ENCODE measurements around the gene CACNB2. TPM values are rescaled to one million over a fixed set of nuclear protein-coding genes. Genes with fewer than 3 reads are reported as not detected.
A peak's percentile ranks its signal among the peaks of the same experiment; 100 is the strongest.

The CACNB2 gene
- total and polyA plus RNA-seq, 2 experiments from 2014 or later = 4.6 to 5.3 TPM

DNA sequence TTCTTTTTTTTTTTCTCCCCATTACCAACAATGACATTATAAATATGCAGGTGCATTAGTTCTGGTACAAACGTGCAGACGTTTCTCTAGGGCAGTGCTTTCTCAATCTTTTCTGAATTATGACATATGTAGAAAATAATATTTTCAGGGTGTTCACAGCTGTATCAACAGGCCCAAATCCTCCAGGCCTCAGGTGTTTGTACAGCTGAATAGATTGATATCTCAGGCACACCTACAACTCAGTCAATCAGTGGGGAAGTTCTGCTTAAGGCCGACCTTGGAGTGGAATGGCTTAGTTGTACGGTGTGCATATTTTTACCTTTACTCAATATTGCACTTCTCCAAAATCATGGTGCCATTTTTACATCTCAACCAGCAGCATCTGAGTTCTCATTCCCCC is 71.6 kb downstream of the CACNB2 start:
- Histone ChIP-seq H3K27ac (no peak overlapping the region), H3K4me2 (no peak overlapping the region), H3K9me2 (replicated peaks; ENCODE audit: insufficient read depth) (no peaks in the 10 kb centered on the region), H3K4me3 (no peak overlapping the region), H3K4me1 (ENCODE audit: insufficient read depth) (peaks cover 7% of the 10 kb centered on the region), H3K36me3 (replicated peaks; ENCODE audit: insufficient read depth, low read depth) (no peaks in the 10 kb centered on the region), H3K9me3 (ENCODE audit: low read depth) (no peaks in the 10 kb centered on the region), H3K79me2 (no peaks in the 10 kb centered on the region), H3K27me3 (no peaks in the 10 kb centered on the region), H2AFZ (no peak overlapping the region), H4K20me1 (ENCODE audit: insufficient read depth, poor library complexity, severe bottlenecking) (no peaks in the 10 kb centered on the region)
- DNase-seq (ENCODE audit: low spot score) = no peak
- WGBS (ENCODE audit: low lambda C conversion rate, missing lambda C conversion rate) = 79% methylated on average over 4 of the region's 4 CpGs
- TF ChIP-seq EZH2 (IDR thresholded peaks at IDR 0.05; ENCODE audit: borderline replicate concordance) (no peak), EZH2phosphoT487 (IDR thresholded peaks at IDR 0.05; ENCODE audit: low read depth, severe bottlenecking, unreplicated experiment) (no peak)
- TF ChIP-seq, protein P1, sequence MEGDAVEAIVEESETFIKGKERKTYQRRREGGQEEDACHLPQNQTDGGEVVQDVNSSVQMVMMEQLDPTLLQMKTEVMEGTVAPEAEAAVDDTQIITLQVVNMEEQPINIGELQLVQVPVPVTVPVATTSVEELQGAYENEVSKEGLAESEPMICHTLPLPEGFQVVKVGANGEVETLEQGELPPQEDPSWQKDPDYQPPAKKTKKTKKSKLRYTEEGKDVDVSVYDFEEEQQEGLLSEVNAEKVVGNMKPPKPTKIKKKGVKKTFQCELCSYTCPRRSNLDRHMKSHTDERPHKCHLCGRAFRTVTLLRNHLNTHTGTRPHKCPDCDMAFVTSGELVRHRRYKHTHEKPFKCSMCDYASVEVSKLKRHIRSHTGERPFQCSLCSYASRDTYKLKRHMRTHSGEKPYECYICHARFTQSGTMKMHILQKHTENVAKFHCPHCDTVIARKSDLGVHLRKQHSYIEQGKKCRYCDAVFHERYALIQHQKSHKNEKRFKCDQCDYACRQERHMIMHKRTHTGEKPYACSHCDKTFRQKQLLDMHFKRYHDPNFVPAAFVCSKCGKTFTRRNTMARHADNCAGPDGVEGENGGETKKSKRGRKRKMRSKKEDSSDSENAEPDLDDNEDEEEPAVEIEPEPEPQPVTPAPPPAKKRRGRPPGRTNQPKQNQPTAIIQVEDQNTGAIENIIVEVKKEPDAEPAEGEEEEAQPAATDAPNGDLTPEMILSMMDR (IDR thresholded peaks at IDR 0.05; ENCODE audit: poor library complexity) = no peak

DNA sequence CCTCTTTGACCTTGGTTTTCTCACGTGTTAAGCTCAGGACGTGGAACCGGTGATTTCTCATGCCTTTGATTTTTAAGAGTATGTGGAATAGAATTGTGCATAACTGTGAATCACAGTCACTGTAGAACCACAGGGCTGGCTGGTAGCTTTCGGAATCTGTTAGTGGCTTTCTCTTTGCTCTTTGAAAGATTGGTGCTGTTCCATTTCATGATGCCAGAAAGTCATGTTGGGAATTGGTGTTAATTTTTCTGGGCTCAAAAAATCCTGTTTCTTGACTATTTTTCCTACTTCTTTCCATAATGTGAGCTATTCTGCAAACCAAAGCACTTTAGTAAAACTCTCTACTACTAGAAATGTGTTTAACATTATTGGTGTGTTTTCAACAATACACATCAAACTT is 73.0 kb downstream of the CACNB2 start:
- WGBS (ENCODE audit: low lambda C conversion rate, missing lambda C conversion rate) = 90% methylated on average over 4 of the region's 4 CpGs
- H3K27me3 ChIP-seq = no peaks in the 10 kb centered on the region
- H3K36me3 ChIP-seq (replicated peaks; ENCODE audit: insufficient read depth, low read depth) = no peaks in the 10 kb centered on the region
- TF ChIP-seq EZH2 (IDR thresholded peaks at IDR 0.05; ENCODE audit: borderline replicate concordance) (no peak), EZH2phosphoT487 (IDR thresholded peaks at IDR 0.05; ENCODE audit: low read depth, severe bottlenecking, unreplicated experiment) (no peak)
- TF ChIP-seq, protein P1 (IDR thresholded peaks at IDR 0.05; ENCODE audit: poor library complexity) = no peak
- no peak overlapping the region for H3K27ac ChIP-seq
- H3K4me1 ChIP-seq (ENCODE audit: insufficient read depth) = peaks cover 7% of the 10 kb centered on the region
- H3K9me3 ChIP-seq (ENCODE audit: low read depth) = no peaks in the 10 kb centered on the region
- H3K4me2 ChIP-seq = no peak overlapping the region
- no peak overlapping the region for H2AFZ ChIP-seq
- no peaks in the 10 kb centered on the region for H3K79me2 ChIP-seq
- DNase-seq (ENCODE audit: low spot score) = no peak
- H3K9me2 ChIP-seq (replicated peaks; ENCODE audit: insufficient read depth) = no peaks in the 10 kb centered on the region
- no peaks in the 10 kb centered on the region for H4K20me1 ChIP-seq (ENCODE audit: insufficient read depth, poor library complexity, severe bottlenecking)
- H3K4me3 ChIP-seq = no peak overlapping the region

DNA sequence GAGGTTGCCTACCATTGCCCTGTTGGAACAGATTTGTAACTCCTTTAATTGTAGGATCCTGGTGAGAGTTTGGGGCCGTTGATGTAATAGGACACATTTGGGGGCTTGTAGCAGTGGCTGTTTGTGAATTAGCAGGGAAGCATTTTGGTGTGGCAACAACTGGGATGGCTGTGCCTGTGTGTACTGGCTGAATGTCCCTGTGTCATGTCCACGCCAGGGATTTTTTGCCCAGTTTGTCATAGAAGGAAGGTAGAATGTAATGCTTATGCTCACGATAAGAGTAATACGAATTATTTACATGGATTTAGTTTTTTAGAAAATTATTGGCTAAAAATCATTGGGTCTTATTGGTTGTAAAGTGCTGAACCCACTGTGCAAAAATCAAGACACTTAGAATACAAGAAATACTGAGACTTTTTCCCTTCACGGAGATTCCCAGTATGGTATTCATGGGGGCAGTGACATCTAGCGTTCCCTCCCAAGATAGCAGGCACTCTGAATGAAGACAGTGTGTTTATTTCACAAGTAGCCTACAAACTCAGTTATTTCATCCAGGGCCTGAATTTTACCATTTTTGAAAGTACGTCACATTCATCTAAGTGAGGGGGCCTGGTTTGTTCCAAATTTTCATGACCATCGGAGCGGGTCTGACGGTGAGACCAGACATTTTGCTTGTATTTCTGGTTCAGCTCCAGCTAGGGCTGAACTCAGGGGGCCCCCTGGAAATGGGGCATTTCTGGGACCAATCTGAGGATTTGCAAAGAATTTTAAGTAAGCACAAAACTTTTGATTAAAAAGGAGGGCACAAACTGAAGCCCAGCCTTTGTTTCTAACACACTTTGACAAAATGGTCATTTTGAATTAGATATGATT is 74.7 kb downstream of the CACNB2 start:
- no peak overlapping the region for H2AFZ ChIP-seq
- H4K20me1 ChIP-seq (ENCODE audit: insufficient read depth, poor library complexity, severe bottlenecking) = no peaks in the 10 kb centered on the region
- no peaks in the 10 kb centered on the region for H3K27me3 ChIP-seq
- no peak overlapping the region for H3K4me3 ChIP-seq
- TF ChIP-seq, protein P1 (IDR thresholded peaks at IDR 0.05; ENCODE audit: poor library complexity) = peak; percentile 92
- TF ChIP-seq EZH2phosphoT487 (IDR thresholded peaks at IDR 0.05; ENCODE audit: low read depth, severe bottlenecking, unreplicated experiment) = no peak
- WGBS (ENCODE audit: low lambda C conversion rate, missing lambda C conversion rate) = 36% methylated on average over 10 of the region's 10 CpGs
- peak; percentile 70 for DNase-seq (ENCODE audit: low spot score)
- H3K4me2 ChIP-seq = no peak overlapping the region
- no peaks in the 10 kb centered on the region for H3K36me3 ChIP-seq (replicated peaks; ENCODE audit: insufficient read depth, low read depth)
- H3K9me3 ChIP-seq (ENCODE audit: low read depth) = no peaks in the 10 kb centered on the region
- peaks cover 7% of the 10 kb centered on the region for H3K4me1 ChIP-seq (ENCODE audit: insufficient read depth)
- no peaks in the 10 kb centered on the region for H3K9me2 ChIP-seq (replicated peaks; ENCODE audit: insufficient read depth)
- H3K79me2 ChIP-seq = no peaks in the 10 kb centered on the region
- H3K27ac ChIP-seq = no peak overlapping the region

Measured in hepatocyte (in vitro differentiated cells).